CD4-positive, alpha-beta T cell treated with Interleukin-2 at 100 ng/mL for 4 hours (primary cell): ENCODE results near the gene PARD3.

ENCODE experiments used
- DNase-seq: peaks from one replicate; pipeline ENCODE4 v3.0.0-alpha.2; 2020; ENCODE audit warnings: low spot score

The PARD3 gene

GRCh38 chr10:34537629-34538231 is 277.4 kb downstream of the PARD3 start:
- DNase-seq: no peak

DNA sequence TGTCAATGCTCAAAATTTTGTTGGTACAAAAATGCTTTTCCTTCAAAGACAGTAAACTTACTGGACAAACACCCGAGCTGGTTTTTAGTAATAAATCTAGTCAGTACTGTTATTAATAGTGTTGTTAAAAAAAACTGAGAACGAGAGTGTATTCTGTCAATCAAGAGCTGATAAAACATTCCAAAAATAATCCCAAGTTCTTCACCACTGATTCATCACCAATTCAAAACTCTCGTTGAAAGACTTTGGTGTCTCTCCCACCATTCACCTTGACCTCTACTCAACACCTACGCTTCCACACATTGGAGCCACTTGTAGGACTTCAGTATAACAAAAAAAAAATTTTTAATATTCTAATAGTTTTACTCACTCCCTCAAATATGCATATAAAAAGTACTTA is 279.2 kb downstream of the PARD3 start:
- no peak for DNase-seq

GRCh38 chr10:34530778-34531177 is 284.3 kb downstream of the PARD3 start:
- DNase-seq: no peak

GRCh38 chr10:34528320-34528719 is 286.8 kb downstream of the PARD3 start:
- no peak for DNase-seq

GRCh38 chr10:34526758-34527730 is 288.1 kb downstream of the PARD3 start:
- DNase-seq: no peak

DNA sequence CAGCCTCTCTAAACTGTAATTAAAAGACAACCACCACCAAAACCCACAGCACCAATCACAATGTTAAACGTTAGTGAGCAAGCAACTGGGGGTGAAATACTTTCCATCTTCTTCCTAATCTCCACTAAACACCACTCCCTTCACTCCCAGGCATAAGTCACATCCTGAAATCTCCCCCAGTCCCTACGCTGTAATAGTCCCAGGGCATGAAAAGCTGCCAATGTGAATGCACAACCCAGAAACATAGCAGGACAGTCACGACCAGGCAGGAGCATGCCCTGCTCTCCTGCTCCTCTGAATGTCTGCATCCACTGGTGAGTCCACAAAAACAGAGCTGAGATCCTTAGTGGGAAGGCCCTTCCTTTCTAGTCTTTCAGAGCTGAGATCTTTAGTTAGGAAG is 288.9 kb downstream of the PARD3 start:
- DNase-seq: no peak

DNA sequence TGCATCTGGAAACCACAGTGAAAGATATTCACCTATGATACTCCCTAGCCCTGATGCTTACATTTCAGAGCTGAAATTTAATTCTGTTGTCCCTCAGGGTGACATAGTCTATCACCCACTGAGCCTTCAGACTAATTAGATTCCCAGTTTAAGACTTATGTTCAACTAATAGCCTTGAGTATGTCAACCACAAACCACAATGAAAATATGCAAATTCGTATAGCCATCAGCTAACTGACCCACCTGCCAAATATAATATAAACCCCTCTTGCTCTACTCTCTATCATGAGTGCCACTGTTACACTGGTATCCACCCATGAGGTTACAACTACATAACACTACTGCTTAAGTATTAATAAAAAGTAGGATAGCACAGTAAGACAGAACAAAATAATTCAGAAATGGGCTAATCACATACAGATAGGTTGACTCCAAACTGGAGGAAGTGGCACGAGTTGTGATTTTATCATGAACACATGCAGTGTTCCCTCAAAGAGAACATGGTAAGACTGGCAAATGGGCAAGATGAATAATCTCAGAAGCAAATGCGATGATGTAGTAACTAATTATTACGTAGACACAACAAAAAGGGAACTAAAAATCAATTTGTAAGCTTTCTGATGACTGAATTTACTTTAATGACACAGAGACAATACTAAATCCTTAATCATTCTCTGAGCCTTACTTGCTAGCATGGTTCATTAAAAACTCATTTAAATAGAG is 290.6 kb downstream of the PARD3 start:
- DNase-seq: no peak

GRCh38 chr10:34523017-34523767 is 291.9 kb downstream of the PARD3 start:
- DNase-seq: no peak

GRCh38 chr10:34522546-34522945 is 292.6 kb downstream of the PARD3 start:
- no peak for DNase-seq

GRCh38 chr10:34520510-34520909 is 294.6 kb downstream of the PARD3 start:
- DNase-seq: no peak

- DNase-seq: no peak
These were observed 295.0 kb downstream of the PARD3 start for GRCh38 chr10:34520084-34520483.

DNA sequence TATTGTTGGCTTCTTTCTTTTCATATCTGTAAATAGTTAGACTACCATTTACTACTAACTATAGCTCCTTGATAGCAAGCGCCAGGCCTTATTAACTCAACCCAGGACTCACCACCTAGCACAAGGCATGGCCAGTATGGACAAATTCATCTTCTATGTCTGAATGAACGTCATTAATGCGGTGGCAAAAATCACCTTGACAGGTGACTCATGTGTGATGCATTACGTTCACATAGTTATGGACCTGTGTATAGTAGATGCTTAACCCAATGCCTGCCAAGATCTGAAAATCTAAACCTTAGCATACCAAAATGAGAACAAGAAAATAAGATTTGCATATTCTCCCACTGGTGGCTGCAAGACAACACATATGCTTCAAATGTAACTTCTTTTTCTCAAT is 300.8 kb downstream of the PARD3 start:
- no peak for DNase-seq

DNA sequence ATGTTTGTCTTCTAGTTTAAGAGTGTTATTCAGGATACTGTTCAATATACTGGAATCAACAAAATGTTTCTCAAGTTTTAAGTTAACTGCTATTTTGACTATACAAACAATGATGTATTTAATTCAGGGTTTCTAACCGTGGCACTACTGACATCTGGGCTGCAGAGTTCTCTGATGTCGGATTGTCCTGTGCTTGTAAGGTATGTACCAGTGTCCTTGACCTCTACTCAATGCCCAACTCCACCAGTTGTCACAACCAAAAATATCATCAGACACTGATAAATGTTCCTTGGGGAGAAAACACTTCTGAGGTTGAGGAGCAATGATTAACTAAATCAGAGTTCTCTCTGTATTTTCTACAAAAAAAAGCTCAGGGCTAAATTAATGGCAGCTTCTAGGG is 301.5 kb downstream of the PARD3 start:
- DNase-seq: no peak

- DNase-seq: no peak
These were observed 307.9 kb downstream of the PARD3 start for GRCh38 chr10:34507217-34507616.

GRCh38 chr10:34506786-34507185 is 308.3 kb downstream of the PARD3 start:
- no peak for DNase-seq

GRCh38 chr10:34505338-34505737 is 309.8 kb downstream of the PARD3 start:
- no peak for DNase-seq

- no peak for DNase-seq
These were observed 310.6 kb downstream of the PARD3 start for GRCh38 chr10:34504534-34504933.

GRCh38 chr10:34503704-34504103 is 311.4 kb downstream of the PARD3 start:
- DNase-seq: no peak

DNA sequence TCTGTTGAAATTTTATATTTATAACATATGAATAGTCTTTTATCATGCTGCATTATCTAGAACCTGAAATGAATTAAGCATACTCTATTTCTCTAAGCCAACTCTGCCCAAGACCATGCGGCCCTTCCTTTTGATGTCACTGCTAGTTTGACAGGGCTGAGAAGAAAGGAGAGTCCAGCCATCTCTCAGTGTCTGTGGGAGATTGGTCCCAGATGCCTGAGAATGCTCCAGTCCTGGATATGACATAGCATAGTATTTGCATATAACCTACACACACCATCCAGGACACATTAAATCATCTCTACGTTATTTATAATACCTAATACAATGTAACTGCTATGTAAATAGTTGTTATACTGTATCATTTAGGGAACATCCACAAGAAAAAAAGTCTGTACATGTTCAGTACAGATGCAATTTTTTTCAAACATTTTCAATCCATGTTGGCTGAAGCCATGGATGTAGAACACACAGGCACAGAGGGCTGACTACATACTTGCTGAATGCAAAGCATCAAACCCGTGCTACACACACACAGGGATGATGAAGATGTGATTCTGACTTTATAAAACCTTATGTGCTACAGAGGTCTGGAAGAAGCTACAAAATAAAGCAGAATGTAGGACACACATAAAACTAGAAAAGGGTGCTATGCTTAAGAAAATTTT is 315.4 kb downstream of the PARD3 start:
- no peak for DNase-seq

DNA sequence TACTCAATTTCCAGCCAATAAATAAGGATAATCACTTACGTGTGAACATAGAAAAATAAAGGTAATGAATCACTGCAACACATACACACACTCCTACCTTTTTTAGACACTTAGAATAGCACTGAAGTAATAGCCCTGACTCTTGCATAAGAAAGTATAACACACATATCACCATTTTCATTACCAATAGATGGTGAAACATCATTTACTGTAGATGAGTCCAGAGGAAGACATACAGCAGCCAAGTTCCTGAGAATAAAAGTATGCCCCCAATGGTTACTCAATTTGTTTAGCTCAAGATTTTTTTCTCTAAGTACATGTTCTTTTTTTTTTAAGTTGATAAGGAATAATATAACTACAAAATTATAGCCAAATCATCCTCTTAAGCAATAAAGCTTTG is 316.3 kb downstream of the PARD3 start:
- DNase-seq: no peak

DNA sequence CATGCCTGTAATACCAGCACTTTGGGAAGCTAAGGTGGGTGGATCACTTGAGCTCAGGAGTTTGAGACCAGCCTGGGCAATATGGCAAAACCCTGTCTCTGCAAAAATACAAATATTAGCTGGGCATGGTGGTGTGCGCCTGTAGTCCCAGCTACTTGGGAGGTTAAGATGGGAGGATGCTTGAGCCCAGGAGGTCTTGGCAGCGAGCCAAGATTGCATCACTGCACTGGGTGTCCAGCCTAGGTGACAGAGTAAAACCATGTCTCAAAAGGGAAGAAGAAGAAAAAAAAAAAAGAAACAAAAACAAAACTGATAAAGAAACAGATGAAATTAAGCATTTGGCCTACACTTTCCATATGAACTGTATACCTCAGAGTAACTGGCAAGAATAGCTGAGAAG is 319.2 kb downstream of the PARD3 start:
- no peak for DNase-seq

DNA sequence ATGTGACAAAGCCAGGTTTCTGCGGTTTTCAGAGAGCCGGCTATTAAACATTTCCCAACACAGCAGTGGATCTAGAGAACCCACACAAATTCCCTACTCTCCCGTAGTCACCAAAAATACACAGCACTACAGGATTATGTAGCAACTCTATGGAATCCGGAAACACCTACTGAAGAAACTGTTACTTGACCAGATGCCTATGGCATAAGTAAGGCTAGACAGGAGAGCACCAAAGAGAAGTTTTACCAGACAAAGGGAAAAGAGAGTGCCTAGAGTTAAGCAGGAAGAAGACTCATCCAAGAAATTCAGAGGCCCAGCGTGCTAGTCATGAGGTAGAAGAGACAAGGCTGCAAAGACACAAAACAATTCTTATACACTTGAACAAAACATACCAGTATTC is 321.1 kb downstream of the PARD3 start:
- no peak for DNase-seq
